ENCODE measurements around the gene PCDHB5.
"Not testable (repeated sequence)": the region's sequence is repeated elsewhere in the genome, so short reads cannot be mapped to it uniquely, and the experiment has no call there.

PCDHB5 gene

GRCh38 chr5:141135030-141135717, at the start of gene PCDHB5:
Gene PCDHB5 (plus strand): TSS chr5:141135206. CDS start chr5:141135435, 229 bp downstream.
- DNase-seq (ENCODE audit: low read depth, low spot score) = no peak

GRCh38 chr5:141094481-141095262, 40.3 kb upstream of the PCDHB5 start, which contains the start of gene PCDHB2:
Gene PCDHB2 (plus strand): TSS chr5:141094615. CDS start chr5:141094791, 176 bp downstream.
- DNase-seq (ENCODE audit: low read depth, low spot score) = no peak

- DNase-seq (ENCODE audit: low read depth, low spot score) = no peak
Observed at GRCh38 chr5:141095263-141095641, 39.8 kb upstream of the PCDHB5 start.

GRCh38 chr5:141096181-141096580, 38.8 kb upstream of the PCDHB5 start:
- not testable (repeated sequence) for DNase-seq (ENCODE audit: low read depth, low spot score)

- DNase-seq (ENCODE audit: low read depth, low spot score) = not testable (repeated sequence)
Observed at GRCh38 chr5:141096586-141096985, 38.4 kb upstream of the PCDHB5 start.

GRCh38 chr5:141100243-141100805, 34.7 kb upstream of the PCDHB5 start, which contains the start of gene PCDHB3:
Gene PCDHB3 (plus strand): TSS chr5:141100473. CDS start chr5:141100650, 177 bp downstream.
- DNase-seq (ENCODE audit: low read depth, low spot score) = no peak

GRCh38 chr5:141101059-141101458, 33.9 kb upstream of the PCDHB5 start:
- DNase-seq (ENCODE audit: low read depth, low spot score) = no peak

GRCh38 chr5:141102070-141102469, 32.9 kb upstream of the PCDHB5 start:
- not testable (repeated sequence) for DNase-seq (ENCODE audit: low read depth, low spot score)

GRCh38 chr5:141102471-141102870, 32.5 kb upstream of the PCDHB5 start:
- DNase-seq (ENCODE audit: low read depth, low spot score) = not testable (repeated sequence)

GRCh38 chr5:141105350-141105749, 29.7 kb upstream of the PCDHB5 start:
- DNase-seq (ENCODE audit: low read depth, low spot score) = no peak

GRCh38 chr5:141119250-141119649, 15.8 kb upstream of the PCDHB5 start:
- no peak for DNase-seq (ENCODE audit: low read depth, low spot score)

GRCh38 chr5:141121563-141121962, 13.4 kb upstream of the PCDHB5 start, which contains the start of gene PCDHB4:
Gene PCDHB4 (plus strand): TSS chr5:141121818. CDS start chr5:141121999, 181 bp downstream.
- no peak for DNase-seq (ENCODE audit: low read depth, low spot score)

- DNase-seq (ENCODE audit: low read depth, low spot score) = no peak
Observed at GRCh38 chr5:141121985-141122384, 13.0 kb upstream of the PCDHB5 start.

- DNase-seq (ENCODE audit: low read depth, low spot score) = not testable (repeated sequence)
Observed at GRCh38 chr5:141123396-141124135, 11.4 kb upstream of the PCDHB5 start.

GRCh38 chr5:141127305-141127704, 7.7 kb upstream of the PCDHB5 start:
- no peak for DNase-seq (ENCODE audit: low read depth, low spot score)

- DNase-seq (ENCODE audit: low read depth, low spot score) = no peak
Observed at GRCh38 chr5:141135718-141136266, 786 bp downstream of the PCDHB5 start.

- not testable (repeated sequence) for DNase-seq (ENCODE audit: low read depth, low spot score)
Observed at GRCh38 chr5:141137346-141137745, 2.3 kb downstream of the PCDHB5 start.

GRCh38 chr5:141149812-141150211, 14.8 kb downstream of the PCDHB5 start, which contains the start of gene PCDHB6:
Gene PCDHB6 (plus strand): TSS chr5:141150057. CDS start chr5:141150258, 201 bp downstream.
- no peak for DNase-seq (ENCODE audit: low read depth, low spot score)

- no peak for DNase-seq (ENCODE audit: low read depth, low spot score)
Observed at GRCh38 chr5:141150224-141150992, 15.4 kb downstream of the PCDHB5 start.

- DNase-seq (ENCODE audit: low read depth, low spot score) = no peak
Observed at GRCh38 chr5:141150993-141151325, 16.0 kb downstream of the PCDHB5 start.
